ENCODE measurements around the gene PAN2. TPM values are rescaled to one million over a fixed set of nuclear protein-coding genes. Genes with fewer than 3 reads are reported as not detected.

The PAN2 gene
- polyA plus RNA-seq, 3 donors: 8.8 to 120 (median 16.0) TPM

DNA sequence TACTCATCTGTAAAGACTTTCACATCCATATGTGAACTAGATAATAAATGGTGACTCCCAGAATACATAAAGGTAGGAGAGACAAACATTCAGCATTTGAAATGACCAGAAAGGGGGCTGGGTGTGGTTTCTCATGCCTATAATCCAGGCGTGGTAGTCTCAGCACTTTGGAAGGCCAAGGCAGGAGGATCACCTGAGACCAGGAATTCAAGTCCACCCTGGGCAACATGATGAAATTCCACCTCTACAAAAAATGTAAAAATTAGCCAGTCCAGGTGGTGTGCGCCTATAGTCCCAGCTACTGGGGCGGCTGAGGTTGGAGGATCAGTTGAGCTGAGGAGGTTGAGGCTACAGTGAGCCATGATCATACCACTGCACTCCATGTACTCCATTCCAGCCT is 29.5 kb downstream of the PAN2 start:
- Histone ChIP-seq H3K79me2 (ENCODE audit: insufficient read depth, low read length) (peaks cover 19% of the 10 kb centered on the region), H3K27me3 (ENCODE audit: control insufficient read depth in 2 of 2, insufficient read depth in 2 of 2, low read length in 2 of 2) (no peaks in the 10 kb centered on the region), H3K9ac (ENCODE audit: insufficient read depth, low read length, poor library complexity, severe bottlenecking) (no peak overlapping the region), H3K36me3 (replicated peaks in 1 of 2; ENCODE audit: control insufficient read depth in 1 of 2, insufficient read depth in 2 of 2, low read length in 2 of 2) (peaks cover 27 to 42% of the 10 kb centered on the region in 2 donors), H3K4me2 (replicated peaks; ENCODE audit: extremely low read depth, low read length, poor library complexity, severe bottlenecking) (no peak overlapping the region), H3K4me3 (replicated peaks in 1 of 3; ENCODE audit: low read depth in 2 of 3, low read length in 3 of 3) (no peak overlapping the region), H2AFZ (ENCODE audit: insufficient read depth, low read depth, low read length, poor library complexity, severe bottlenecking) (no peak overlapping the region), H4K20me1 (ENCODE audit: insufficient read depth, low read length) (peaks cover 5% of the 10 kb centered on the region), H3K27ac (ENCODE audit: low read depth in 1 of 2, low read length in 2 of 2) (no peak overlapping the region), H3K9me3 (replicated peaks in 1 of 2; ENCODE audit: control insufficient read depth in 1 of 2, insufficient read depth in 1 of 2, low read length in 2 of 2) (no peaks in the 10 kb centered on the region), H3K4me1 (ENCODE audit: control insufficient read depth in 1 of 2, insufficient read depth in 2 of 2, low read length in 2 of 2) (peaks cover 13 to 15% of the 10 kb centered on the region in 2 donors)
- Mint-ChIP-seq H3K4me1 (peaks cover 19% of the 10 kb centered on the region), H3K4me3 (no peak overlapping the region), H3K27me3 (ENCODE audit: low read depth in 3 of 3) (no peaks in the 10 kb centered on the region), H3K36me3 (peaks cover 18 to 29% of the 10 kb centered on the region in 2 donors), H3K9me3 (no peaks in the 10 kb centered on the region), H3K27ac (peak overlapping the region in 2 of 7 donors; percentile 25 to 46)
- DNase-seq: no peak
- TF ChIP-seq CTCF (IDR thresholded peaks at IDR 0.05): no peak
- intact Hi-C loops (cut with micrococcal nuclease): no loop called here
- no CpG with 5 or more reads among the region's 3 CpGs for WGBS (ENCODE audit: insufficient coverage)

DNA sequence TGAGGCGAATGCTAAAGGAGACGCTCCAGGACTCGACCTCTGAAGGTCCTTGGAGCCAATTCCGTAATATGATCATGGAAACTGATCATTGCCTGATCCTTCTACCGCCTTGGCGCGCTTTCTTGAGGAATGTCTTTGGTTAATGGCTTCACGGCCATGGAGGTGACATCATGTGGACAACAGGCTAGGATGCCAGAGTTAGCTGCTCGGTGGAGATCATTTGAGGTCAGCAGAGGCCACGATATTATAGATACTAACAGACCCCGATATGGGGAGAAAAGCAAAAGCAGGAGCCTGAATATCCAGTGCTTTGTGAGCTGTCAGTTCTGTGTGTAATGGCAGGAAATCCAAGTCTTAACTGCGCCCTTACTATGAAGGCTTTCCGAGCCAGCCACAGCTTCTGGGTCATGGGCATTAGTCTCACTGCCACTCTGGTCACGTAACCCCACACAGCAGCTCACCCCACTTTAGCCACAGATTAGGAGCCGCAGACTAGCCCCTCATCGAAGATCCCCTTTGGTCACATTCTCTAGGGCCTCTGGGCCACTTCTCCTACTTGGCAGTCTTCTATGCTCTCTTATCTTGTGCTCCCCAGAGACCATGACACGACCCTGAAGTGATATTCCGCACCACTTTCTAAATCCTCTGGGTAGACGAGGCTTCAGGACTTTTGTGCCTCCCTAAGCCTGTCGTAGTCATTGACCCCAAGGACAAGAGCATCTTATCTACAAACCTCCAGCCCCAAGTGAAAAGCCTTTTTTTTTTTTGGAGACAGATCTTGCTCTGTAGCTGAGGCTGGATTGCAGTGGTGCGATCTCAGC is 32.9 kb downstream of the PAN2 start:
- Histone ChIP-seq H3K4me1 (ENCODE audit: control insufficient read depth in 1 of 2, insufficient read depth in 2 of 2, low read length in 2 of 2) (peaks cover 41 to 49% of the 10 kb centered on the region in 2 donors), H3K9me3 (replicated peaks in 1 of 2; ENCODE audit: control insufficient read depth in 1 of 2, insufficient read depth in 1 of 2, low read length in 2 of 2) (no peaks in the 10 kb centered on the region), H3K36me3 (replicated peaks in 1 of 2; ENCODE audit: control insufficient read depth in 1 of 2, insufficient read depth in 2 of 2, low read length in 2 of 2) (peaks cover 7 to 29% of the 10 kb centered on the region in 2 donors), H3K4me3 (replicated peaks in 1 of 3; ENCODE audit: low read depth in 2 of 3, low read length in 3 of 3) (peak overlapping the region in 2 of 3 experiments; percentile 7 to 84), H3K9ac (ENCODE audit: insufficient read depth, low read length, poor library complexity, severe bottlenecking) (peak overlapping the region; percentile 94), H3K27ac (ENCODE audit: low read depth in 1 of 2, low read length in 2 of 2) (peak overlapping the region; percentile 84 to 95), H2AFZ (ENCODE audit: insufficient read depth, low read depth, low read length, poor library complexity, severe bottlenecking) (peak overlapping the region; percentile 86), H3K4me2 (replicated peaks; ENCODE audit: extremely low read depth, low read length, poor library complexity, severe bottlenecking) (peak overlapping the region; percentile 99), H3K79me2 (ENCODE audit: insufficient read depth, low read length) (peaks cover 53% of the 10 kb centered on the region), H4K20me1 (ENCODE audit: insufficient read depth, low read length) (peaks cover 39% of the 10 kb centered on the region), H3K27me3 (ENCODE audit: control insufficient read depth in 2 of 2, insufficient read depth in 2 of 2, low read length in 2 of 2) (no peaks in the 10 kb centered on the region)
- 62% methylated on average over 19 of the region's 21 CpGs for WGBS (ENCODE audit: insufficient coverage)
- peaks cover 50% of the 10 kb centered on the region for H3K4me1 Mint-ChIP-seq
- no peak for TF ChIP-seq CTCF (IDR thresholded peaks at IDR 0.05)
- peak overlapping the region; percentile 94 to 97 (median 96) for H3K27ac Mint-ChIP-seq
- peaks cover 0 to 2% (median 0%) of the 10 kb centered on the region in 3 donors for H3K27me3 Mint-ChIP-seq (ENCODE audit: low read depth in 3 of 3)
- intact Hi-C loops (cut with micrococcal nuclease): loop anchor here (2.0 kb wide), 2 partner anchors 14 to 60 kb away; partner anchors contain the start of genes CNPY2 (in 1 of the 2) and STAT2 (in 1 of the 2)
- H3K4me3 Mint-ChIP-seq: peak overlapping the region; percentile 86 to 93
- no peaks in the 10 kb centered on the region for H3K9me3 Mint-ChIP-seq
- DNase-seq: no peak
- H3K36me3 Mint-ChIP-seq: peaks cover 16 to 25% of the 10 kb centered on the region in 2 donors

All from CD14-positive monocyte (primary cell).